ENCODE data around the gene SLC16A6.
"Not testable (repeated sequence)": the region's sequence is repeated elsewhere in the genome, so short reads cannot be mapped to it uniquely, and the experiment has no call there.

SLC16A6 gene

DNA sequence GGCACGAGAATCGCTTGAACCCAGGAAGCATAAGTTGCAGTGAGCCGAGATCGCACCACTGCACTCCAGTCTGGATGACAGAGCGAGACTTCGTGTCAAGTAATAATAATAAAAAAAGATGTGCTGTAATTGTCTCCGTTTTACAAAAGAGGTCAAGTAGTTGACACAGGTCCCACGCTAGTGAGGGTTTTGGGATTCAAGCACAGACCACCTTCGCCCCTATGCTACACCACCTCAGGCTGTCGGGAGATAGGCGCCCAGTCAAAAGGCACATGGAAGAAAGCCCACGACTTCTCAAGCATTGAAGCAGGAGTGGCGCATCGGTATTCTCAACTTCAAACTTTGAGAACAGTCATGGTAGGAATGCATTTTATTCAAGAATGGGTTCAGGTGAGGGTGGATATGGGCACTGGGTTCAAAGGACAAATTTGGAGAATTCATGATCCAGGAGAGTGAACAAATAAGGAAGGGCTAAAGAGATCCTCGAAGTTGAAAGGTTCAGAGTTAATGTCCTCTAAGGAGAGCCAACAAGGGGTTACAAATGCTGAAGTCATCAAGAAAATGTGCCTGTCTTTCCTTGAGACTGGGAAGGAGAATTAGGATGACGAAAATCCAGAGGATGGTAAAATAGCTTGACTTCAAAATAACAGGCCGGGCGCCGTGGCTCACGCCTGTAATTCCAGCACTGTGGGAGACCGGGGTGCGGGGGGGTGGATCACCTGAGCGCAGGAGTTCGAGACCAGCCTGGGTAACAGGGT, 44.5 kb downstream of the SLC16A6 start:
- no peak for DNase-seq

DNA sequence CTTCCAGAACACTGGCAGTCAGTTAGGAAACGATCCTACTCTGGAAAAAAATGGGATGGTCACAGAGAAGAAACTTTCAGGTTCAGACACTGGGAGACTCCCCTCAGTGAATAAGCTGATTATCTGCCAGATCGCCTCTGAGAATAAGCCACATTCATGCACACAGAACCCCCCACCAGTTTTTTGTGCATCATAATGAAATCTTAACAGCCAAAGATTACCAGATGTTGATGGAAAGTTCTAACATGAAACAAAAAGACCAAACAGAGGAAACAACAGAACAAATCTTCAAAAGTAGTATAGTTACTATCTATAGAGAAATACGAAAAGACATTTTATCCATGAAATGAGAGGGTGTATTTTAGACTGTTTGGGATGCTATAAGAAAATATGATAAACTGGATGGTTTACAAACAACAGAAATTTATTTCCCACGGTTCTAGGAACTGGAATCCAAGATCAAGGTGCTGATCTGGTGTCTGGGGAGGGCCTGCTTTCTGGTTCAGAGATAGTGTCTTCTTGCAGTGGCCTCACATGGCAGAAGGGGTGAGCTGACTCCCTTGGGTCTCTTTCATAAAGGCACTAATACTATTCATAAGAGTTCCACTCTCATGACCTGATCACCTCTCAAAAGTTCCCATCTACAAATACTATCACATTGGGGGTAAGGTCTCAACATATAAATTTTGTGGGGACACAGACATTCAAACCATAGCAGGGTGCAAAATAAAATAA, 51.1 kb downstream of the SLC16A6 start:
- no peak for DNase-seq

DNA sequence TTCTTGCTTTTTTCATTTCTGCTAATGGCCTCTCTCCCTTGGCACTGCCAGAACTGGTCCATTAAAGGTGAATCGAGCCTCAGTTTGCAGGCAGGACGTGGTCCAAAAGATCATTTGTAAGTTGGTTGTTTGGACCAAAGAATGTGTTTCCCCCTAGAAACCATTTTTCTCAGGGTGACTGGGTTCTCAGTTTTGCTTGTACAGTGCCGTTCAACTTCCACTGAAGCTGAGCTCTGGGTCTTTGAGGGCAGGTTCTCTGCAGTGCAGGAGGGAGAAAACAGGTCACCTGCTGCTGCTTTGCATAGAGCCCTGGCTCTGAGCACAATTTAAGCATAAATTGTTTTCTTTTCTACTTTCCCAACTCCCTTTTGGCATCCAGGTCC, 52.1 kb downstream of the SLC16A6 start:
- no peak for DNase-seq

DNA sequence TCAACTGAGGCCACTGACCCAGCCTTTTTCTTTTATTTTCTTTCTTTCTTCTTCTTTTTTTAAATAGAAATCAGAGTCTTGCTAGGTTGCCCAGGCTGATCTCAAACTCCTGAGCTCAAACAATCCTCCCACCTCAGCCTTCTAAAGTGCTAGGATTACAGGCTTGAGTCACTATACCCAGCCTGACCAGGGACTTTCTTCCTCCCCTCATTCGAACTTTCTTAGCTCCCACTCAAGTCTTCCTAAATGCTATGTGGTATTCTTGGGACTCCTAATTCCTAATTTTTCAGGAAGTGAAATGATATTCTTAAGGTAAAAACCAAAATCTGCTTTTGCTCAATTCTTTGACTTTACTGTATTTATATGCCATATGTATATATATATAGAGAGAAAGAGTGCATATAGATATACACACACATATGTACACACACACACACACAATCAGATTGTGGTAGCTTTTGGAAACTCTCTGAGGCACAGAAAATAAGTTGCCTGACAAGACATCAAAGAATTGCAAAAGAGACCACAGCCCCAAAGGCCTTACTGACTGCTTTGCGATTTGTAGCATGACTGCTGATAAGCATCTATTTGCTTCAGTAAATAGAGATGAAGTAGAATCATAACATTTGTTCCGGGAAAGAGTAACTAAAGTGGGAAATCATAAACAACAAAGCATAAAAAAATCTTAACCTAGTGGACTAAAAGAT, 52.6 kb downstream of the SLC16A6 start:
- no peak for DNase-seq

DNA sequence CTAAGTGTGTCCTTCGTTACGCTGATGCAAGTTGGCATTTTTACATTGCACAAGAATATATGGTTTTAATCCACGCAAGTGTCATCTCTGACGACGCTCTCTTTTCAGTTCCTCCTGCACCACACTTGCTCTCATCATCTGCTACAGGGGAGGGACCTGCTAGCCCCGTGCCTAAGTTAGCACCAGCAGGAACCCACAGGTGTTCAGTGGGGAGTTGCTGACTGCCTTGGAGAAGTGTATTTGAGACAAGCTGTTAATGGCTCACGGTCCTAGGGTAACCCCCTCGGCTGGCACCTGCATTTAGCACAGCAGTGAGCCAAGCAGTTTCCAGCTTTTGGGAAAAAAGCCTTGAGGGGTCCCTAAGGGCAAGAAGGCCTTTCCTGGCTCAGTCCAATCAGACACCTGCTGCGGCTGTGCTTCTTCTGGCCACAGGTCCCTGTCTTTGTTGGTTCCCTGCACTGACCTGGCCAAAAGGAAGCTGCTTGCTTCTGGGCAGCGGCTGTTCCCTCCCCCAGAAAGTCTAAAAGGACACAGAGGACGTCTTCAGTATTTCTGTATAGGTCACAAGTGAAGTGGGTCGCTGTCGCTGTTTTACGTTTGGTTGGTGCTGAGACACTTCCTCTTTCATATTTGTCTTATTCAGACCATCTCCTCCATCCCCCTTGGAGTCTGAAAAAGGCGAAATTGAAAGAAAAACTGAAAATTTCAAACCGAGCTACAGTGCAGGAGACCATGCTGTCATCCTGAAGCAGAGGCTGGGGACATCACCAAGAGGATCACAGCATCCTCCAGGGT, 53.4 kb downstream of the SLC16A6 start:
- not testable (repeated sequence) for DNase-seq

DNA sequence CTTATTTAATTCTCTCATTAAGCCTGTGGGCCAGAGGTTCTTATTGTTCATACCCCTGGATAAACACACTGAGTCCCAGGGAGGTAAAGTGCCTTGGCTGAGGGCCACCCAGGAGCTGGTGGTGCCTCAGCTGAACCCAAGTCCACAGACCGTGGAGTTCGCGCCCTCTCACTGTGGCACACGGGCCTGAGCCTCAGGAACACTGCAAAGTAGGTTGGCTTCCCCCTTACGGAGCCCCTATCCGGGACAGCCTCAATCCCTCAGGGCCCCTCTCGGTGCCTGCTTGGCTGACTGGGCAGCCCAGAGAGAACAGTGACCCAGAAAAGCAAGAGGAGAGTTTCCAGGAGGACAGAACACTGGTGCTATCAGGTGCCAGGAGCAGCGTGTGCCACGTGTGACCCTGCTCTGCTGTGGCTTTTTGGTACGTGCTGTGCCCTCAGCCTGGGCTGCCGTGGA, 55.6 kb downstream of the SLC16A6 start:
- DNase-seq: not testable (repeated sequence)

DNA sequence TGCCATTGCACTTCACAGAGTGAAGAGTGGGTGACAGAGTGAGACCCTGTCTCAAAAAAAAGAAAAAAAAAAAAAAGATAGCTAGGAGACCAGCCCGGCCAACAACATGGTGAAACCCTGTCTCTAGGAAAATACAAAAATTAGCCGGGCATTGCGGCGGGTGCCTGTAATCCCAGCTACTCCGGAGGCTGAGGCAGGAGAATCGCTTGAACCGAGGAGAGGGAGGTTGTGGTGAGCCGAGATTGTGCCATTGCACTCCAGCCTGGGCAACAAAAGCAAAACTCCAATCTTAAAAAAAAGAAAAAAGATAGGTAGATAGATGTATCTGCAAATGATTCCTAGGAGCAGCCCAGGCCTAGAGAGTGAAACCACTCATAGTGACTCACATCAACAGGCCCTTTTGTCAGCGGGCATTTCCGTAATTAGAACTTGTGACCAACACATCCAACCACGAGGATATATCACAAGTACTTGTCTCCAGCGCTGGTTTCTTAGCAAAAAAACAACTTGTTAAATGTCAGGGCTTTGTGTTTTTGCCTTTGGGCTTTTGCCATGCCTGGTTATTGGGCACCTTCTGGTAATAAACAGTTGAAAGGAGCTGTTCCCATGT, 56.1 kb downstream of the SLC16A6 start:
- not testable (repeated sequence) for DNase-seq

DNA sequence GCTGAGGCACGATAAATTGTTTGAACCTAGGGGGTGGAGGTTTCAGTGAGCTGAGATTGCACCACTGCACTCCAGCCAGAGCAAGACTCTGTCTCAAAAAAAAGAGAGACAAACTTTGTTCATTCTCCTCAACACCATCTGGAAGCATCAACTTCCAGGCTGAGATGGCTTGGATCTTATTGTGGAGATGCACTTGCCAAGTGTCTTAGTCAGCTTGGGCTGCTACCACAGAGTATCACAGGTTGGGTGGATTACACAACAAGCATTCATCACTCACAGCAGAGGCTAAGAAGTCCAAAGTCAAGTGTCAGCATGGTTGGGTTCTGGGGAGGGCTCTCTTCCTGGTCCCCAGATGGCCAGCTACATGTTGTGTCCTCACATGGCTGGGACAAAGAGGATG, 58.2 kb downstream of the SLC16A6 start:
- not testable (repeated sequence) for DNase-seq

DNA sequence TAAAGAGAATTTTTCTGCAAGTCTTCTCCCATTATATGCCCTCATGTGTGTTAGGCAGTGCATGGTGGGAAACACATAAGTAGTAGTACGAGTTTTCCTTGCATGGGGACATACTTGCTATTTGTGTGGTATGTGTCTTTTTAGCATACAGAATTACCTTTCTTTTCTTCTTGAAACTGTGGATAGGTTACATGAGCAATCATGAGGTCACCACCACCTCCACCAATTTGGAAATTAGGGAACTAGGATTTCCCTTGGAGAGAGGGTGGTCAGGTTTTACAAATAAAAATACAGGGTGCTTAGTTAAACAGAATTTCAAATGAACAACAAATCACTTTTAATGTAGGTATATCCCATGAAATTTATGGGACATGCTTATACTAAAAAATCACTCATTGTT, 59.4 kb downstream of the SLC16A6 start:
- no peak for DNase-seq

DNA sequence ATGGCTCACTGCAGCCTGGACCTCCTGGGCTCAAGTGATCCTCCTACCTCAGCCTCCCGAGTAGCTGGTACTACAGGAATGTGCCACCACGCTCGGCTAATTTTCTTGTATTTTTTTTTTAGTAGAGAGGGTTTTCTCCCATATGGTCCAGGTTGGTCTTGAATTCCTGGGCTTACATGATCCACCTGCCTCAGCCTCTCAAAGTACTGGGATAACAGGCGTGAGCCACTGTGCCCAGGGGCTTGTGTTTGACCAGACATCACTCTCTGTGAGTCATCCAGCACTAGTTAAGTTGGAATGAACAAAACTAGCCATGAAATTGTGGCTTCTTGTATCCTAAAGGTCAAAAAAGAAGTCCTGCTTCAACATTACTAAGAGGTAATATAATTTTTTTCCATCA, 59.8 kb downstream of the SLC16A6 start:
- DNase-seq: not testable (repeated sequence)

DNA sequence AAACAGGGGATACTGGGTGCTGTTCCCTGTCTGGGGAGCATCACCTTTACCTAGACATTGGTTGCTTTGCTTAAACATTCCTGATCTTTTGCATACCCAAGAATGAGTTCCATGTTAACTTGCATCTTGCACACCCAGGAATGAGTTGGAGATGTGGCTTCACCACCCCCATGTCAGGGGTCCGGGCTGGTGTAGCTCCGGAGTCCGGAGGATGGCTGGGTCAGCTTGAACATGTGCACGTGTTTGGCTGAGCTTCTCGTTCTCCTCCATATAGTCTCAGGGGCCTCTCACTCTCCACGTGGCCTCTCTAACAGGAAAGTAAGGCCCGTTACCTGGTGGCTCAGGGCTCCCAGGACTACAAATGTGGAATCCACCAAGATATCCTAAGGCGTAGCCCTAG, 61.3 kb downstream of the SLC16A6 start:
- DNase-seq: no peak

DNA sequence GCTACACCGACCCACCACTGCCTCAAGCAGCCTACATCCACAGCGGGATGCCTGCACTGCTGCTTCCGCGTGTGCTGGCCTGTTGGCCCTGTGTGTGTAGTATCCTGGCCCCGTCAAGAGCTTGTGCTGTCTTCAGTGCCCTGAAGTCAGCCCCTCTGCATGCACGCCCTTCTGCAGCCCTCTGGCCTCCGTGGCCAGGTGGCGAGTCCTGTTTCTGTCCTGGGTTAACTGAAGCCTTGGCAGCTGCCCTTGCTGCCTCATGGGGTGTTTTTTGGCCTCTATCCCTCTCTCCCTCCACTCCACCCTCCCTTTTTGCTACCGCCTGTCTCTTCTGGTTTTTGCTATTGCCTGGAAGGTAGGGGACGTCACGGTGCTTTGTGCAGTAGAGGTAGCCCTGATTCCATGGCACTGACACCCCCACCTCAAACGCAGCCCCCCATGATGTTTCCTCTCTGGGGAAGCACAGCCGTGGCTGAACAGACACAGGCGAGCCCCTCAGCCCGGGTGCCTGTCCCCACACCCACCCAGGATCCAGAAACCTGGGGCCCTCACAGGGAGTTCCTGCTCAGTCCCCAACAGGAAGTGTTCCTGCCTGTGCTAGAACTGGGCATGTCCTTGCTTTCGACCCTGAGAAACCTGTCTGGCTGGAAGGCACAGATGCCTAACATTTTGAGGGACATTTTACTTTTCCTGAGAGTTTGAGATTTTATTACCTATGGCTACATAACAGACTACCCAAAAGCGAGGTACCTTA, 61.9 kb downstream of the SLC16A6 start:
- DNase-seq: no peak

DNA sequence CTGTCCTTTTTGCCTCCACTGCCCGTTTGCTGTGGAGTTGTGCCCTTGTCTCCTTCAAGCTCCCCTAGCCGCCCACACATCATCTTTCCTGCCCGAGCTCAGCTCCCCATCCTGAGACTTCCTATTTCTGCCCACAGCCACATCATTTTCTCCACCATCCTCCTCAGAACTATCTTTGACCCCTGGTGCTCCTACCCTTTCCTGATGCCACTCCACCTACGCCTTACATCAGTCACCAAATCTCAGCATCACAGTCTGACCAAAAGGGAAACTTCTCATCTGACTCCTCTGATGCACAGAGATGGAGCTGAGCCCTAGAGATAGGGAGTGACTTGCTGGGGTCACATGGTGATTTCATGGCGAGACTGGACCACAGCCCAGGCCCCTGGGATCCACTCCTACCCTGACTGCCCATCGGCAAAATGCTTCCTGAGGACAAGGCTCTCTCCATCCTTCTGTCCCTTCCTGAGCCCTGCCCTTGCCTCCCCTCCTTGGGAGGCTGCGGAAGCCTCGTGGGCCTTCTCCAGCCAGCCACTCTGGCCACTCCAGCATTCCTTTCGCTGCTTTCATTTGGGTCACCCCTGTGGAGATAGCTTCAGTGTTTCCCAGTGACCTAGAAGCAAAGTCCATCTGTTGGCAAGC, 62.8 kb downstream of the SLC16A6 start:
- DNase-seq: not testable (repeated sequence)

DNA sequence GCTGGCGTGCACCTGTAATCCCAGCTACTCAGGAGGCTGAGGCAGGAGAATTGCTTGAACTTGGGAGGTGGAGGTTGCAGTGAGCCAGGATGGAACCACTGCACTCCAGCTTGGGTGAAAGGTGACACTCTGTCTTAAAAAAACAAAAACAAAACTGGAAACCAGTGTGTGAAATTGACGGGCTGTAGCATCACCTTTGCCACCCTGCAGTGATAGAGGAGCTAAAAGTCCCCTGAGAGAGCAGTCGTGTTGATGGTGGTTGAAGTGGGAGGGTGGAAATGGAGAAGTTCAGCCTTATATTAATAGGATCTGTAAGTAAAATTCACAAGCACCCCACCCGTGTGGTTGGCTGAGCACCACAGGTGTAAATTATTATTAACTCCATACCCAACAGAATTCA, 65.9 kb downstream of the SLC16A6 start:
- not testable (repeated sequence) for DNase-seq

DNA sequence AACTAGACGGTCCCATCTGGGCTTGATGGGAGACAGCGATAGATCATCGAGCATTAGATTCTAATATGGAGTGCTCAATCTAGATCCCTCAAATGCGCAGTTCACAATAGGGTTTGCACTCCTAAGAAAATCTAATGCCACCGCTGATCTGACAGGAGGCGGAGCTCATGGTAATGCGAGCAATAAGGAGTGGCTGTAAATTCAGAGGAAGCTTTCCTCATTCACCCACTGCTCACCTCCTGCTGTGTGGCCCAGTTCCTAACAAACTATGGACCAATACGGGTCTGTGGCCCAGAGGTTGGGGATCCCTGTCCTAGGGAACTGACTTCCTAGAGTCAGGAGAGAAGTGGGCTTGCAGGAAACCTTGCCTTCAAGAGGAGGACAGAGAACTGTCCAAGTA, 68.3 kb downstream of the SLC16A6 start:
- no peak for DNase-seq

DNA sequence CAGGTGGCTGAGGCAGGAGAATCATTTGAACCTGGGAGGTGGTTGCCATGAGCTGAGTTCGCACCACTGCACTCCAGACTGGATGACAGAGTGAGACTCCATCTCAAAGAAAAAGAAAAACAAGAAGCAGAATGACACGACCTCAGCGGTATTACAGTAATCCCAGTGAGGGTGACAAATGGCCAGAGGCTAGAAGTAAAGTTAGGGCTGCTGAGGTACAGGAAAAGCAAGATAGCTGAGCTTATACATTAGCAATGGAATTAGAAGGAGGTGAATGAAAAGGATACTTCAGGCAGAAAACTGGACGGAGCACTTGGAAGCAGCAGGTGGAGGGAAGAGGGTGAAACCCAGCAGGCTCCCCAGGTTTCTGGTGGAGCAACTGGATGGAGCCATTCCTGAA, 69.1 kb downstream of the SLC16A6 start:
- DNase-seq: no peak

DNA sequence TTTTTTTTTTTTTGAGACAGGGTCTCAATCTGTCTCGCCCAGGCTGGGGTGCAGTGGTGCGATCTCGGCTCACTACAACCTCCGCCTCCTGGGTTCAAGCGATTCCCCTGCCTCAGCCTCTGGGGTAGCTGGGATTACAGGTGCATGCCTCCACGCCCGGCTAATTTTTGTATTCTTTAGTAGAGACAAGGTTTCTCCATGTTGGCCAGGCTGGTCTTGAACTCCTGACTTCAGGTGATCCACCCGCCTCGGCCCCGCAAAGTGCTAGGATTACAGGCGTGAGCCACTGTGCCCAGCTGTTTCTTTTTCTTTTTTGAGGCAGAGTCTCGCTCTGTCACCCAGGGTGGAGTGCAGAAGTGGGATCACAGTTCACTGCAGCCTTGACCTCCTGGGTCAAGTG, 70.1 kb downstream of the SLC16A6 start:
- not testable (repeated sequence) for DNase-seq

DNA sequence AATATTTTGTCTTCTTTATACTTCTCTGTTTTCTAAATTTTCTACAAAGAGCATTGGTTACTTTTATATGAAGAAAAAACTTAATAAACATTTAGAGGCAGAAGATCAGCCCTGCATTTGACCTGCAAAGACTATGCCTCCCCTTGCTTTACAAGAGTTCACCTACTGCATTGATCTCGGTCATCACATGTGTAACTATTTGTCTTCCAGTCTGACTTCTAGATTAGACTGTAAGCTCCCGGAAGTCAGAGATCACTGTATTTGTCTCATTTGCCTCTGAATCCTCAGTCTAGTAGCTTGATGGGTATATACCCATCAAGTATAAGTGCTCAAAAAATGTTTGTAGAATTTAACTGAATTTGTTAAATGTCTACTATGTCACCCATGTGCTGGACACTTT, 70.7 kb downstream of the SLC16A6 start:
- DNase-seq: not testable (repeated sequence)

DNA sequence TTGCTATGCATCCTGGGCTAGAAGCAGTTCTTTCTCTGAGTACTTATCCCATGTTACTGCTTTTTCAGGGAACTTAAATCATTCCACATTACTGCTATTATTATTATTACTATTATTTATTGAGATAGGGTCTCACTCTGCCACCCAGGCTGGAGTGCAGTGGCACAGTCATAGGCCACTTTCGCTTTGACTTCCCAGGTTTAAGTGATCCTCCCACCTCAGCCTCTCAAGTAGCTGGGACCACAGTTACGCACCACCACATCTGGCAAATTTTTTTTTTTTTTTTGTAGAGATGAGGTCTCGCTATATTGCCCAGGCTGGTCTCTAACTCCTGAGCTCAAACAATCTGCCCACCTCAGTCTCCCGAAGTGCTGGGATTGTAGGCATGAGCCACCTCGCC, 71.5 kb downstream of the SLC16A6 start:
- DNase-seq: not testable (repeated sequence)
